CD4-positive, alpha-beta memory T cell (primary cell): ENCODE data around the gene ITGB1BP2. TPM values are rescaled to one million over a fixed set of nuclear protein-coding genes. Genes with fewer than 3 reads are reported as not detected.
"Not testable (repeated sequence)": the region's sequence is repeated elsewhere in the genome, so short reads cannot be mapped to it uniquely, and the experiment has no call there.

Experiments
- CTCF ChIA-PET: fragments of 350-600 bp; sonication (Branson Sonifier 250); formaldehyde crosslinking; loops from one replicate; lab custom pipeline; 2021; ENCODE audit warnings: inconsistent platforms; ENCODE audit not compliant: partially characterized antibody; lab: Charles Lee
- POLR2A ChIA-PET: fragments of 350-600 bp; sonication (Branson Sonifier 250); formaldehyde crosslinking; loops from one replicate; lab custom pipeline; 2021; ENCODE audit not compliant: partially characterized antibody; lab: Charles Lee
- DNase-seq, 5 donors: peaks; one replicate each; pipeline versions ENCODE4 v3.0.0 to v3.0.0-alpha.2; 2020 to 2022; ENCODE audit warnings: mixed read lengths in 1 of 5
- H3K27ac ChIP-seq: one replicate; pipeline ENCODE4 v1.7.0; 2013; ENCODE audit warnings: low read depth, low read length
- H3K27me3 ChIP-seq: 2 replicates; pipeline ENCODE4 v1.7.0; 2013; ENCODE audit warnings: mild to moderate bottlenecking, low read length, moderate library complexity; ENCODE audit not compliant: insufficient read depth
- H3K36me3 ChIP-seq: 2 replicates; pipeline ENCODE4 v1.7.0; 2013; ENCODE audit warnings: mild to moderate bottlenecking, low read length, moderate library complexity; ENCODE audit not compliant: insufficient read depth
- H3K4me1 ChIP-seq: 2 replicates; pipeline ENCODE4 v1.7.0; 2013; ENCODE audit warnings: mild to moderate bottlenecking, low read length, moderate library complexity; ENCODE audit not compliant: insufficient read depth
- H3K4me3 ChIP-seq, 2 donors: one replicate each; pipeline ENCODE4 v1.7.0; 2013; ENCODE audit warnings: low read length in 2 of 2, mild to moderate bottlenecking in 1 of 2
- H3K9me3 ChIP-seq, 2 donors: one replicate each; pipeline ENCODE4 v1.7.0; 2013; ENCODE audit warnings: low read length in 2 of 2, control low read depth in 1 of 2; ENCODE audit not compliant: control insufficient read depth in 1 of 2
- H3K27ac Mint-ChIP-seq, 7 donors: one replicate each; pipeline ENCODE4 v1.8.0; 2020 to 2021; ENCODE audit warnings: mixed read lengths in 7 of 7, mild to moderate bottlenecking in 6 of 7, inconsistent platforms in 3 of 7, moderate library complexity in 3 of 7
- H3K27me3 Mint-ChIP-seq, 2 donors: one replicate each; pipeline ENCODE4 v1.8.0; 2020 to 2021; ENCODE audit warnings: mixed read lengths in 2 of 2
- H3K36me3 Mint-ChIP-seq, 2 donors: one replicate each; pipeline ENCODE4 v1.8.0; 2020 to 2021; ENCODE audit warnings: mixed read lengths in 2 of 2, inconsistent platforms in 1 of 2, mild to moderate bottlenecking in 1 of 2
- H3K4me1 Mint-ChIP-seq, 4 donors: one replicate each; pipeline ENCODE4 v1.8.0; 2020 to 2021; ENCODE audit warnings: mixed read lengths in 4 of 4, mild to moderate bottlenecking in 1 of 4
- H3K4me3 Mint-ChIP-seq, 8 donors: one replicate each; pipeline ENCODE4 v1.8.0; 2020 to 2021; ENCODE audit warnings: mixed read lengths in 8 of 8, mild to moderate bottlenecking in 7 of 8, moderate library complexity in 6 of 8, inconsistent platforms in 3 of 8
- H3K9me3 Mint-ChIP-seq, 8 donors: one replicate each; pipeline ENCODE4 v1.8.0; 2020 to 2021; ENCODE audit warnings: mixed read lengths in 8 of 8, mild to moderate bottlenecking in 5 of 8, inconsistent platforms in 3 of 8, moderate library complexity in 1 of 8
- intact Hi-C: fragments of 100-400 bp; cut with micrococcal nuclease; formaldehyde crosslinking; loops from one replicate; pipeline ENCODE4 v1.15.1; 2023
- polyA plus RNA-seq, 2 donors: library from polyadenylated mRNA; unstranded; fragments of 300-500 nt; fragmentation: Illumina TruSeq; gene quantifications; one replicate each; pipeline ENCODE4 v1.2.3, GENCODE V29; 2021
- total RNA-seq, 2 experiments: library from RNA; stranded (reverse); gene quantifications; one replicate each; pipeline ENCODE4 v1.2.3, GENCODE V29; 2021

Gene ITGB1BP2
- total and polyA plus RNA-seq, 4 experiments from 2014 or later = 3.5 TPM; not detected in 2

- H3K4me3 Mint-ChIP-seq = no peak overlapping the region
- CTCF ChIA-PET = no interaction called here
- Histone ChIP-seq H3K4me1 (no peaks in the 10 kb centered on the region), H3K36me3 (no peaks in the 10 kb centered on the region), H3K27ac (no peak overlapping the region), H3K4me3 (no peak overlapping the region), H3K27me3 (no peaks in the 10 kb centered on the region), H3K9me3 (no peaks in the 10 kb centered on the region)
- intact Hi-C loops = no loop called here
- no peaks in the 10 kb centered on the region for H3K4me1 Mint-ChIP-seq
- H3K9me3 Mint-ChIP-seq = peaks cover 0 to 8% (median 3%) of the 10 kb centered on the region in 8 donors
- no peak for DNase-seq
- H3K27ac Mint-ChIP-seq = no peak overlapping the region
- POLR2A ChIA-PET = no interaction called here
- no peaks in the 10 kb centered on the region for H3K27me3 Mint-ChIP-seq
- H3K36me3 Mint-ChIP-seq = peaks cover under 1 to 1% of the 10 kb centered on the region in 2 donors
Measured at GRCh38 chrX:71321731-71322130, 20.2 kb downstream of the ITGB1BP2 start.

GRCh38 chrX:71324452-71324851 lies 22.9 kb downstream of the ITGB1BP2 start:
- intact Hi-C loops, H3K36me3 Mint-ChIP-seq, H3K27ac ChIP-seq, H3K36me3 ChIP-seq, H3K27me3 ChIP-seq, H3K4me3 Mint-ChIP-seq, H3K4me1 ChIP-seq, POLR2A ChIA-PET, DNase-seq, H3K4me1 Mint-ChIP-seq, H3K9me3 ChIP-seq, CTCF ChIA-PET, H3K4me3 ChIP-seq, H3K27ac Mint-ChIP-seq, H3K27me3 Mint-ChIP-seq: not testable (repeated sequence)
- peaks cover 0 to 17% (median 7%) of the 10 kb centered on the region in 8 donors for H3K9me3 Mint-ChIP-seq

- H3K4me3 Mint-ChIP-seq = no peak overlapping the region
- intact Hi-C loops = no loop called here
- CTCF ChIA-PET = no interaction called here
- no peaks in the 10 kb centered on the region for H3K4me1 ChIP-seq
- no peaks in the 10 kb centered on the region for H3K27me3 Mint-ChIP-seq
- H3K27ac ChIP-seq = no peak overlapping the region
- POLR2A ChIA-PET = no interaction called here
- H3K4me1 Mint-ChIP-seq = no peaks in the 10 kb centered on the region
- no peaks in the 10 kb centered on the region for H3K9me3 ChIP-seq
- peaks cover 3 to 4% of the 10 kb centered on the region in 2 donors for H3K36me3 Mint-ChIP-seq
- no peak overlapping the region for H3K27ac Mint-ChIP-seq
- no peaks in the 10 kb centered on the region for H3K27me3 ChIP-seq
- DNase-seq = no peak
- peaks cover 0 to 17% (median 7%) of the 10 kb centered on the region in 8 donors for H3K9me3 Mint-ChIP-seq
- H3K36me3 ChIP-seq = no peaks in the 10 kb centered on the region
- no peak overlapping the region for H3K4me3 ChIP-seq
Measured at GRCh38 chrX:71326394-71326793, 24.8 kb downstream of the ITGB1BP2 start.

- H3K9me3 Mint-ChIP-seq, H3K27ac ChIP-seq, H3K27me3 ChIP-seq, intact Hi-C loops, H3K4me3 ChIP-seq, H3K4me1 Mint-ChIP-seq, DNase-seq, H3K36me3 Mint-ChIP-seq, H3K4me1 ChIP-seq, H3K27ac Mint-ChIP-seq, POLR2A ChIA-PET, H3K9me3 ChIP-seq, H3K27me3 Mint-ChIP-seq, CTCF ChIA-PET, H3K36me3 ChIP-seq, H3K4me3 Mint-ChIP-seq: not testable (repeated sequence)
Measured at GRCh38 chrX:71349151-71349665, 47.7 kb downstream of the ITGB1BP2 start.

GRCh38 chrX:71349867-71350266 lies 48.3 kb downstream of the ITGB1BP2 start:
- H3K27me3 Mint-ChIP-seq, H3K9me3 Mint-ChIP-seq, H3K4me3 Mint-ChIP-seq, H3K9me3 ChIP-seq, H3K4me1 ChIP-seq, H3K27me3 ChIP-seq, H3K27ac Mint-ChIP-seq, H3K27ac ChIP-seq, intact Hi-C loops, H3K4me1 Mint-ChIP-seq, H3K4me3 ChIP-seq, H3K36me3 Mint-ChIP-seq, CTCF ChIA-PET, H3K36me3 ChIP-seq, DNase-seq, POLR2A ChIA-PET: not testable (repeated sequence)

GRCh38 chrX:71352439-71352838 lies 50.9 kb downstream of the ITGB1BP2 start:
- CTCF ChIA-PET = interaction anchor here (1.1 kb wide), 1 partner anchor 63 kb away, joined by 3 read pairs; no protein-coding TSS in a partner anchor

More at GRCh38 chrX:71352439-71352838, 50.9 kb downstream of the ITGB1BP2 start:
- H3K4me3 ChIP-seq, H3K27me3 Mint-ChIP-seq, H3K9me3 ChIP-seq, H3K27ac Mint-ChIP-seq, DNase-seq, H3K27me3 ChIP-seq, H3K4me3 Mint-ChIP-seq, H3K36me3 Mint-ChIP-seq, H3K4me1 Mint-ChIP-seq, H3K4me1 ChIP-seq, H3K36me3 ChIP-seq, H3K9me3 Mint-ChIP-seq, H3K27ac ChIP-seq, intact Hi-C loops: not testable (repeated sequence)
- POLR2A ChIA-PET = interaction anchor here (0.7 to 1.4 kb wide), 2 partner anchors 14 to 29 kb away, joined by 3 to 11 read pairs; partner anchors contain the start of gene TAF1
